Neural progenitor cell (in vitro differentiated cells): ENCODE results near the gene TMEM219. TPM values are rescaled to one million over a fixed set of nuclear protein-coding genes. Genes with fewer than 3 reads are reported as not detected.

Source experiments
- total RNA-seq: library from RNA; depleted of rRNA; stranded (reverse); fragments of >200 nt; gene quantifications from 2 replicates; pipeline ENCODE4 v1.2.3, GENCODE V29; 2015; ENCODE audit warnings: low replicate concordance

The TMEM219 gene
- total RNA-seq, 1 donor from 2014 or later: 50.7 TPM

Other genes starting within 250 kb of the TMEM219 start
- not detected in 2 replicates for gene C16orf54, start 216.1 kb upstream of the TMEM219 start, total RNA-seq
- gene ZG16, start 183.8 kb upstream of the TMEM219 start, total RNA-seq: not detected in 2 replicates
- 173 and 275 TPM in 2 replicates for gene KIF22, start 171.3 kb upstream of the TMEM219 start, total RNA-seq
- gene MAZ, start 155.6 kb upstream of the TMEM219 start, total RNA-seq: 120 and 220 TPM in 2 replicates
- gene PRRT2, start 149.9 kb upstream of the TMEM219 start, total RNA-seq: 23.5 and 71.4 TPM in 2 replicates
- gene PAGR1, start 145.9 kb upstream of the TMEM219 start, total RNA-seq: 47.2 and 88.3 TPM in 2 replicates
- gene MVP, start 141.6 kb upstream of the TMEM219 start, total RNA-seq: 2.4 and 4.4 TPM in 2 replicates
- 21.0 and 61.7 TPM in 2 replicates for gene CDIPT, start 98.9 kb upstream of the TMEM219 start, total RNA-seq
- 11.7 and 31.5 TPM in 2 replicates for gene SEZ6L2, start 62.5 kb upstream of the TMEM219 start, total RNA-seq
- gene ASPHD1, start 61.6 kb upstream of the TMEM219 start, total RNA-seq: 0.97 and 4.5 TPM in 2 replicates
- gene KCTD13, start 35.9 kb upstream of the TMEM219 start, total RNA-seq: 3.9 and 12.0 TPM in 2 replicates
- gene TAOK2, start 11.8 kb downstream of the TMEM219 start, total RNA-seq: 13.8 and 49.9 TPM in 2 replicates
- gene HIRIP3, start 33.5 kb downstream of the TMEM219 start, total RNA-seq: 4.7 and 14.1 TPM in 2 replicates
- 104 and 129 TPM in 2 replicates for gene INO80E, start 34.2 kb downstream of the TMEM219 start, total RNA-seq
- gene DOC2A, start 48.9 kb downstream of the TMEM219 start, total RNA-seq: 3.1 and 8.1 TPM in 2 replicates
- gene C16orf92, start 61.1 kb downstream of the TMEM219 start, total RNA-seq: not detected in 2 replicates
- 2.4 and 9.0 TPM in 2 replicates for gene TLCD3B, start 69.2 kb downstream of the TMEM219 start, total RNA-seq
- gene ALDOA, start 103.7 kb downstream of the TMEM219 start, total RNA-seq: 469 and 981 TPM in 2 replicates
- gene PPP4C, start 113.9 kb downstream of the TMEM219 start, total RNA-seq: 93.3 and 166 TPM in 2 replicates
- 0.39 and 2.8 TPM in 2 replicates for gene TBX6, start 129.8 kb downstream of the TMEM219 start, total RNA-seq
- 6.8 and 30.7 TPM in 2 replicates for gene YPEL3, start 134.1 kb downstream of the TMEM219 start, total RNA-seq
- gene GDPD3, start 151.5 kb downstream of the TMEM219 start, total RNA-seq: 0.12 and 0.13 TPM in 2 replicates
- 20.9 and 41.1 TPM in 2 replicates for gene MAPK3, start 161.1 kb downstream of the TMEM219 start, total RNA-seq
- 9.4 and 10.6 TPM in 2 replicates for gene CORO1A, start 221.5 kb downstream of the TMEM219 start, total RNA-seq
- 90.4 and 133 TPM in 2 replicates for gene BOLA2B, start 231.6 kb downstream of the TMEM219 start, total RNA-seq
- 10.4 and 31.7 TPM in 2 replicates for gene SLX1A, start 231.8 kb downstream of the TMEM219 start, total RNA-seq
- gene SULT1A3, start 237.2 kb downstream of the TMEM219 start, total RNA-seq: 6.2 and 8.5 TPM in 2 replicates